ENCODE measurements around the gene PPIF. TPM values are rescaled to one million over a fixed set of nuclear protein-coding genes. Genes with fewer than 3 reads are reported as not detected.
A peak's percentile ranks its signal among the peaks of the same experiment; 100 is the strongest.

The PPIF gene
- total RNA-seq, 4 donors from 2014 or later = 35.7 to 57.8 (median 45.0) TPM

DNA sequence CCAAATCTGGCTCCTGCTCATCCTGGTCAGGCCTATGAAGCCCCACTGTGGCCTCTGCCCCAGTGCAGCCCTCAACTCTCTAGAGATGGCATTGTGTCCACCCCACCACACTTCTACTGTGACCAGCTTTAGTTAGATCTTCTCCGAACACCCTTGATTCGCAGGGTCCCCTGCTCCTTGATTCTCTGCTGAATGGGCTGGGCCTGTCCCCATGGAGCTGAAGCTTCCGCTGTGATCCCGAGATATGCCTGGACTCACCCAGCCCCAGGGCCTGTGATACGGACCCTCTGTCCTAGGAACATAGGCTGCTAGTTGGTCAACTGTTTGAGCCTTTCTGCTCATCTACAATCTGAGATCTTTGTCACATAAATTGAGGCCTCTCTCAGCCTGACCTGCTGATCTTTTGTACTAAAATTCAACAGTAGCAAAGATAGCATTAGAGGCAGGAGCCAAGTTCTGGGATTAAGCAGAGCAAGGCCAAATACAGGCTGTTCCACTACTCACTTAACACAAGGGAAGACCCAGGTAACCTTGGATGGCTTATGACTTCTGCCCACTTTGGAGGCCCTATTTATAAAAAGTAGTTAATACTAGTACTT lies 6.5 kb upstream of the PPIF start:
- Histone ChIP-seq H3K9me3 (no peaks in the 10 kb centered on the region), H3K4me1 (no peaks in the 10 kb centered on the region), H3K27me3 (no peaks in the 10 kb centered on the region), H3K36me3 (no peaks in the 10 kb centered on the region), H3K4me3 (no peak overlapping the region), H3K27ac (no peak overlapping the region)
- TF ChIP-seq POLR2A (IDR thresholded peaks at IDR 0.05) = no peak
- TF ChIP-seq, protein P1, sequence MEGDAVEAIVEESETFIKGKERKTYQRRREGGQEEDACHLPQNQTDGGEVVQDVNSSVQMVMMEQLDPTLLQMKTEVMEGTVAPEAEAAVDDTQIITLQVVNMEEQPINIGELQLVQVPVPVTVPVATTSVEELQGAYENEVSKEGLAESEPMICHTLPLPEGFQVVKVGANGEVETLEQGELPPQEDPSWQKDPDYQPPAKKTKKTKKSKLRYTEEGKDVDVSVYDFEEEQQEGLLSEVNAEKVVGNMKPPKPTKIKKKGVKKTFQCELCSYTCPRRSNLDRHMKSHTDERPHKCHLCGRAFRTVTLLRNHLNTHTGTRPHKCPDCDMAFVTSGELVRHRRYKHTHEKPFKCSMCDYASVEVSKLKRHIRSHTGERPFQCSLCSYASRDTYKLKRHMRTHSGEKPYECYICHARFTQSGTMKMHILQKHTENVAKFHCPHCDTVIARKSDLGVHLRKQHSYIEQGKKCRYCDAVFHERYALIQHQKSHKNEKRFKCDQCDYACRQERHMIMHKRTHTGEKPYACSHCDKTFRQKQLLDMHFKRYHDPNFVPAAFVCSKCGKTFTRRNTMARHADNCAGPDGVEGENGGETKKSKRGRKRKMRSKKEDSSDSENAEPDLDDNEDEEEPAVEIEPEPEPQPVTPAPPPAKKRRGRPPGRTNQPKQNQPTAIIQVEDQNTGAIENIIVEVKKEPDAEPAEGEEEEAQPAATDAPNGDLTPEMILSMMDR (IDR thresholded peaks at IDR 0.05) = no peak
- DNase-seq = no peak

- DNase-seq = peak in 1 of 3 donors; percentile 32
- Histone ChIP-seq H3K27me3 (no peaks in the 10 kb centered on the region), H3K4me3 (no peak overlapping the region), H3K36me3 (no peaks in the 10 kb centered on the region), H3K27ac (no peak overlapping the region), H3K9me3 (no peaks in the 10 kb centered on the region), H3K4me1 (peaks cover 0 to 7% (median 2%) of the 10 kb centered on the region in 4 donors)
- no peak for TF ChIP-seq POLR2A (IDR thresholded peaks at IDR 0.05)
- TF ChIP-seq, protein P1 (IDR thresholded peaks at IDR 0.05) = no peak
These were observed 4.9 kb upstream of the PPIF start for GRCh38 chr10:79342295-79342761.

GRCh38 chr10:79342811-79343561 lies 4.3 kb upstream of the PPIF start:
- DNase-seq = peak in 1 of 3 donors; percentile 46
- H3K4me3 ChIP-seq = no peak overlapping the region
- H3K4me1 ChIP-seq = peaks cover 0 to 8% (median 2%) of the 10 kb centered on the region in 4 donors
- H3K9me3 ChIP-seq = no peaks in the 10 kb centered on the region
- TF ChIP-seq, protein P1 (IDR thresholded peaks at IDR 0.05) = no peak
- TF ChIP-seq POLR2A (IDR thresholded peaks at IDR 0.05) = no peak
- H3K36me3 ChIP-seq = no peaks in the 10 kb centered on the region
- H3K27ac ChIP-seq = no peak overlapping the region
- no peaks in the 10 kb centered on the region for H3K27me3 ChIP-seq

DNA sequence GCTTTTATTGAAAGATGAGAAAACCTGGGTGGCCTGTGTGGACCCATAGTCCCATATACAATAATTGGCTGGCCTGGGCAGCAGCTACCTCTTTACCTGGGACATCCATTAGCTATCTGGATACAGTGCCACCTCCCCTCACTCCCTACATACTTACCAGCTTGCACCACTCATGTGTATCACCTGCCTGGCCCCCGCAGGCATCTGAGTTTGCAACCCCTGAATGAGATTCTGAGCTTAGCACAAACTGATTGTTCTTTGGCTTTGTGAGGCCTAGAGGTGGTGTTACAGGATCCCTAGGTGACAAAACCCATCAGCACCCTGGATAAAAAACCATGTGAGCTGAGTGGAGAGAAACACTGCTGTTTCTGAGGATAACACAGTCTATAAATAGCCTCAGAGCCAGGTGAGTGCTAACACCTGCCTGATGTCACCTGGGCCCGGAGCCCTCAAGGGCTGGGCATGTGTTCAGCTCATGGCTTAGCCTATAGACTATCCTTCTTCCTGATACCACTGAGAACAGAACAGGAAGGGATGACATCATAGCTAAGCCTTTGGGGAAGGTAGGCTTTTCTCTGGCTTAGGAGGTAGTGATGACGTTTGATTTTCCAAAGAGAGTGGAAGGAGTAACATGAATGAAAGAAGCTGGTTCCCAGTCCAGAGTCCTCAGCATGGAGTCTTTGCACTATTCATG lies 2.6 kb upstream of the PPIF start:
- Histone ChIP-seq H3K27me3 (no peaks in the 10 kb centered on the region), H3K4me3 (no peak overlapping the region)
- peak in 1 of 3 donors; percentile 23 for DNase-seq

More for the DNA sequence above, 2.6 kb upstream of the PPIF start:
- H3K9me3 ChIP-seq = no peaks in the 10 kb centered on the region
- TF ChIP-seq, protein P1 (IDR thresholded peaks at IDR 0.05) = no peak
- TF ChIP-seq POLR2A (IDR thresholded peaks at IDR 0.05) = no peak
- peaks cover 0 to 2% (median 0%) of the 10 kb centered on the region in 3 donors for H3K36me3 ChIP-seq
- no peak overlapping the region for H3K27ac ChIP-seq
- peaks cover 2 to 16% (median 10%) of the 10 kb centered on the region in 4 donors for H3K4me1 ChIP-seq
